ENCODE data around the gene LMNA.

DNA sequence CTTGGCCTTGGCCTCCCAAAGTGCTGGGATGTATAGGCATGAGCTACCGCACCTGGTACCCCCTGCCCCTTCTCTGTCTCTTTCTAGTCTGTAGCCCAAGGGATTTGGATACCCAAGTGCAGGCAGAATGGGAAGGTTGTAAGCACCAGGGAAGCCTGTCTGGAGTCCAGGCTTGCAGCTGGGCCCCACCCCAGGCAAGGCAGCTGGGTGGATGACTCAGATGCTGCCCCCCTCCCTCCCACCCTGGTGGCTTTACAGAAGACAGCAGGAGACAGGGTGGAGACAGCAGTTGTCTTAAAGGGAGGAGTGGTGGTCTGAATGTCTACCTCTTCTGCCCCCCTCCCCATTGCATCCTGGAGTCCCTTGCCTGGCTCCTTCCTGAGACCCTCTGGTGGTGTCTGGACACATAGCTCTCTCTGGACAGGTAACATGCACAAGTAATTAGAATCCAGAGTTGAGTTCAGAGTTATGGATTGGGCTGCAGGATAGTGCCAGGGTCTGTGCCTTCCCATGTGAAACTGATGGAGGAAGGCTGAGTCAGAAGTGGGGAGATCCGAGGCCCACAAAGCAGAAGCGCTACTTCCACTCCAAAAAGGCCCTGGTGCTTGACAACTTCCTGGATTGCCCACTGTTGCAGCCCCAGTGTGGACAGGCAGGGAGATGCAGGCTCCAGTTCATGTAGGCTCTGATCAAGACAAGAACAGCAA lies 5.1 kb downstream of the LMNA start:
- TF ChIP-seq, protein P1, sequence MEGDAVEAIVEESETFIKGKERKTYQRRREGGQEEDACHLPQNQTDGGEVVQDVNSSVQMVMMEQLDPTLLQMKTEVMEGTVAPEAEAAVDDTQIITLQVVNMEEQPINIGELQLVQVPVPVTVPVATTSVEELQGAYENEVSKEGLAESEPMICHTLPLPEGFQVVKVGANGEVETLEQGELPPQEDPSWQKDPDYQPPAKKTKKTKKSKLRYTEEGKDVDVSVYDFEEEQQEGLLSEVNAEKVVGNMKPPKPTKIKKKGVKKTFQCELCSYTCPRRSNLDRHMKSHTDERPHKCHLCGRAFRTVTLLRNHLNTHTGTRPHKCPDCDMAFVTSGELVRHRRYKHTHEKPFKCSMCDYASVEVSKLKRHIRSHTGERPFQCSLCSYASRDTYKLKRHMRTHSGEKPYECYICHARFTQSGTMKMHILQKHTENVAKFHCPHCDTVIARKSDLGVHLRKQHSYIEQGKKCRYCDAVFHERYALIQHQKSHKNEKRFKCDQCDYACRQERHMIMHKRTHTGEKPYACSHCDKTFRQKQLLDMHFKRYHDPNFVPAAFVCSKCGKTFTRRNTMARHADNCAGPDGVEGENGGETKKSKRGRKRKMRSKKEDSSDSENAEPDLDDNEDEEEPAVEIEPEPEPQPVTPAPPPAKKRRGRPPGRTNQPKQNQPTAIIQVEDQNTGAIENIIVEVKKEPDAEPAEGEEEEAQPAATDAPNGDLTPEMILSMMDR (conservative IDR thresholded peaks at IDR 0.05; ENCODE audit: low read length): no peak
- no peak for TF ChIP-seq EZH2phosphoT487 (IDR thresholded peaks at IDR 0.05; ENCODE audit: borderline replicate concordance)

Measured in Loucy (cell line).